Glutamatergic neuron (in vitro differentiated cells): Measurements from ENCODE around the gene OR4N5. TPM values are rescaled to one million over a fixed set of nuclear protein-coding genes. Genes with fewer than 3 reads are reported as not detected.

Experiments used
- DNase-seq: peaks from one replicate; pipeline ENCODE4 v3.0.0; 2022
- H3K27ac Mint-ChIP-seq: one replicate; pipeline ENCODE4 v1.8.0; 2020; ENCODE audit warnings: mild to moderate bottlenecking, mixed read lengths, inconsistent platforms; ENCODE audit not compliant: unreplicated experiment
- H3K27me3 Mint-ChIP-seq: one replicate; pipeline ENCODE4 v1.8.0; 2020; ENCODE audit warnings: mild to moderate bottlenecking, moderate library complexity, mixed read lengths, inconsistent platforms; ENCODE audit not compliant: unreplicated experiment
- H3K36me3 Mint-ChIP-seq: one replicate; pipeline ENCODE4 v1.8.0; 2020; ENCODE audit warnings: mild to moderate bottlenecking, mixed read lengths, inconsistent platforms; ENCODE audit not compliant: unreplicated experiment
- H3K4me1 Mint-ChIP-seq: one replicate; pipeline ENCODE4 v1.8.0; 2020; ENCODE audit warnings: mild to moderate bottlenecking, low read depth, mixed read lengths, inconsistent platforms; ENCODE audit not compliant: unreplicated experiment
- H3K4me3 Mint-ChIP-seq: one replicate; pipeline ENCODE4 v1.8.0; 2020; ENCODE audit warnings: mild to moderate bottlenecking, mixed read lengths, inconsistent platforms; ENCODE audit not compliant: unreplicated experiment
- H3K9me3 Mint-ChIP-seq: one replicate; pipeline ENCODE4 v1.8.0; 2020; ENCODE audit warnings: mild to moderate bottlenecking, moderate library complexity, mixed read lengths, inconsistent platforms; ENCODE audit not compliant: unreplicated experiment
- total RNA-seq: library from RNA; stranded (reverse); fragmentation: NEBNext Ultra II Directional; extraction: Animal tissue kit (Norgen Biotek cat#: 25700); gene quantifications from one replicate; pipeline ENCODE4 v1.2.1, GENCODE V29; 2021; ENCODE audit not compliant: unreplicated experiment
- TF ChIP-seq, protein P1 (sequence below): fragments of 200-600 bp; sonication (generic); IDR thresholded peaks from one replicate; pipeline ENCODE4 v1.5.0; 2021; ENCODE audit not compliant: partially characterized antibody, unreplicated experiment

OR4N5 gene
- total RNA-seq, 1 donor from 2014 or later, result not detected

- TF ChIP-seq, protein P1, sequence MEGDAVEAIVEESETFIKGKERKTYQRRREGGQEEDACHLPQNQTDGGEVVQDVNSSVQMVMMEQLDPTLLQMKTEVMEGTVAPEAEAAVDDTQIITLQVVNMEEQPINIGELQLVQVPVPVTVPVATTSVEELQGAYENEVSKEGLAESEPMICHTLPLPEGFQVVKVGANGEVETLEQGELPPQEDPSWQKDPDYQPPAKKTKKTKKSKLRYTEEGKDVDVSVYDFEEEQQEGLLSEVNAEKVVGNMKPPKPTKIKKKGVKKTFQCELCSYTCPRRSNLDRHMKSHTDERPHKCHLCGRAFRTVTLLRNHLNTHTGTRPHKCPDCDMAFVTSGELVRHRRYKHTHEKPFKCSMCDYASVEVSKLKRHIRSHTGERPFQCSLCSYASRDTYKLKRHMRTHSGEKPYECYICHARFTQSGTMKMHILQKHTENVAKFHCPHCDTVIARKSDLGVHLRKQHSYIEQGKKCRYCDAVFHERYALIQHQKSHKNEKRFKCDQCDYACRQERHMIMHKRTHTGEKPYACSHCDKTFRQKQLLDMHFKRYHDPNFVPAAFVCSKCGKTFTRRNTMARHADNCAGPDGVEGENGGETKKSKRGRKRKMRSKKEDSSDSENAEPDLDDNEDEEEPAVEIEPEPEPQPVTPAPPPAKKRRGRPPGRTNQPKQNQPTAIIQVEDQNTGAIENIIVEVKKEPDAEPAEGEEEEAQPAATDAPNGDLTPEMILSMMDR, result no peak
- Mint-ChIP-seq H3K4me3 (no peak overlapping the region), H3K36me3 (no peaks in the 10 kb centered on the region), H3K27ac (no peak overlapping the region), H3K27me3 (no peaks in the 10 kb centered on the region), H3K9me3 (peaks cover 1% of the 10 kb centered on the region), H3K4me1 (no peaks in the 10 kb centered on the region)
- DNase-seq, result no peak
Measured at GRCh38 chr14:20112321-20112720, 26.3 kb upstream of the OR4N5 start.

DNA sequence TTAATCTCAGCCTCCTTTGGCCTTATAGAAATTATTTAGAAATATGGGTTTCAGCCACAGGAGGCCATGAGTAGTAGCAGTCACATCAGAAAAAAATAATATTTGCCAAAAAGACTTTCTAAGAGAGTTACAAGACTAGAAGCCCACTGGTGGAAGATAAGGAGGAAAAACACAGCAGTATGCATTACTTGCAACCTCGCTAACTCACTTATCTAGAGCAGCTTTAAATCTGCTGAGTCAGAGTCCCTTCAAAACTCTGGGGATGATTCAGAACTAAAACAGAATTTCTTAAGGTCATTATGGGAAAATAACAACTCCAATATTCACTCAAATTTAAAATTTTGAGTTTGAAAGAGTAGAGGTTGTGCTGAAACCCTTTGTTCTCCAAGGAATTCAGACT is 21.9 kb upstream of the OR4N5 start:
- TF ChIP-seq, protein P1, result no peak
- Mint-ChIP-seq H3K4me1 (no peaks in the 10 kb centered on the region), H3K4me3 (no peak overlapping the region), H3K36me3 (peaks cover 12% of the 10 kb centered on the region), H3K9me3 (peaks cover 5% of the 10 kb centered on the region), H3K27ac (no peak overlapping the region), H3K27me3 (peaks cover 3% of the 10 kb centered on the region)
- no peak for DNase-seq

DNA sequence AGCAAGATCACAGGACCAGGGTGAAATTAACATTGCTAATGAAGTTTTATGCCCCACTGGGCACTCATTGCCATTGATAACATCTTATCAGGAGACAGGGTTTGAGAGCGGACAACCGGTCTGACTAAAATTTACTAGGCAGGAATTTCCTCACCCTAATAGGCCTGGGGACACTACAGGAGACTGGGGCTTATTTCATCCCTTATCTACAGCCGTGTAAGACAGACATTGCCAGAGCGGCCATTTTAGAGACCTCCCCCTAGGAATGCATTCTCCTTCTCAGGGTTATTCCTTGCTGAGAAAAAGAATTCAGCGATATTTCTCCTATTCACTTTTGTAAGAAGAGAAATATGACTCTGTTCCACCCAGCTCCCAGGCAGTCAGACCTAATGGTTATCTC is 19.8 kb upstream of the OR4N5 start:
- peaks cover 12% of the 10 kb centered on the region for H3K36me3 Mint-ChIP-seq
- TF ChIP-seq, protein P1, result no peak
- H3K4me3 Mint-ChIP-seq, result no peak overlapping the region
- no peak for DNase-seq
- peaks cover 5% of the 10 kb centered on the region for H3K9me3 Mint-ChIP-seq
- no peaks in the 10 kb centered on the region for H3K4me1 Mint-ChIP-seq
- H3K27me3 Mint-ChIP-seq, result peaks cover 3% of the 10 kb centered on the region
- H3K27ac Mint-ChIP-seq, result no peak overlapping the region

DNA sequence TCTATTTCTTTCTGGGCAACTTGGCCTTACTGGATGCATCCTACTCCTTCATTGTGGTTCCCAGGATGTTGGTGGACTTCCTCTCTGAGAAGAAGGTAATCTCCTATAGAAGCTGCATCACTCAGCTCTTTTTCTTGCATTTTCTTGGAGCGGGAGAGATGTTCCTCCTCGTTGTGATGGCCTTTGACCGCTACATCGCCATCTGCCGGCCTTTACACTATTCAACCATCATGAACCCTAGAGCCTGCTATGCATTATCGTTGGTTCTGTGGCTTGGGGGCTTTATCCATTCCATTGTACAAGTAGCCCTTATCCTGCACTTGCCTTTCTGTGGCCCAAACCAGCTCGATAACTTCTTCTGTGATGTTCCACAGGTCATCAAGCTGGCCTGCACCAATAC is 5.3 kb downstream of the OR4N5 start:
- no peak for DNase-seq
- TF ChIP-seq, protein P1, result no peak
- Mint-ChIP-seq H3K27ac (no peak overlapping the region), H3K27me3 (peaks cover 1% of the 10 kb centered on the region), H3K9me3 (peaks cover 9% of the 10 kb centered on the region), H3K4me3 (no peak overlapping the region), H3K4me1 (no peaks in the 10 kb centered on the region), H3K36me3 (no peaks in the 10 kb centered on the region)

- Mint-ChIP-seq H3K27me3 (peaks cover 1% of the 10 kb centered on the region), H3K4me3 (no peak overlapping the region), H3K27ac (no peak overlapping the region), H3K4me1 (no peaks in the 10 kb centered on the region), H3K9me3 (peaks cover 10% of the 10 kb centered on the region), H3K36me3 (no peaks in the 10 kb centered on the region)
- TF ChIP-seq, protein P1, result no peak
- no peak for DNase-seq
Measured at GRCh38 chr14:20144820-20145219, 6.2 kb downstream of the OR4N5 start.
